Measurements from ENCODE around the gene ZEB2. TPM values are rescaled to one million over a fixed set of nuclear protein-coding genes. Genes with fewer than 3 reads are reported as not detected.

ZEB2 gene
- total and polyA plus RNA-seq, 2 donors (not counting 3 experiments of a cell fraction or from before 2014, with no cell fraction given) = 17.9 to 49.6 TPM

- Histone ChIP-seq H3K9me3 (replicated peaks; ENCODE audit: control insufficient read depth, insufficient read depth, low read length) (no peaks in the 10 kb centered on the region), H4K20me1 (replicated peaks; ENCODE audit: control insufficient read depth, extremely low read depth, insufficient read depth, low read length) (no peaks in the 10 kb centered on the region), H3K27me3 (ENCODE audit: control insufficient read depth in 2 of 2, insufficient read depth in 2 of 2, low read length in 2 of 2) (no peaks in the 10 kb centered on the region), H3K27ac (ENCODE audit: insufficient read depth, low read depth, low read length) (peak overlapping the region; percentile 76), H3K79me2 (ENCODE audit: control insufficient read depth, insufficient read depth, low read length) (peaks cover 2% of the 10 kb centered on the region), H3K9ac (replicated peaks; ENCODE audit: extremely low read depth, insufficient read depth, low read length) (peak overlapping the region; percentile 61), H3K4me3 (replicated peaks in 1 of 3; ENCODE audit: insufficient read depth in 1 of 3, low read depth in 1 of 3, low read length in 3 of 3) (no peak overlapping the region), H3K9me1 (replicated peaks; ENCODE audit: control insufficient read depth, extremely low read depth, insufficient read depth, low read length) (no peaks in the 10 kb centered on the region), H3K4me2 (ENCODE audit: insufficient read depth, low read length) (peak overlapping the region; percentile 39), H3K4me1 (ENCODE audit: control insufficient read depth, extremely low read depth, insufficient read depth, low read length) (peaks cover 16% of the 10 kb centered on the region), H3K36me3 (ENCODE audit: control insufficient read depth in 2 of 2, extremely low read depth in 1 of 2, insufficient read depth in 2 of 2, low read length in 2 of 2) (peaks cover 5% of the 10 kb centered on the region in 2 experiments), H2AFZ (ENCODE audit: low read depth, low read length) (no peak overlapping the region)
- POLR2A ChIA-PET = no interaction called here
- CTCF ChIA-PET = interaction anchor here (0.7 to 1.8 kb wide), 5 partner anchors 18 to 97 kb away, joined by 3 to 4 read pairs (median 3); no protein-coding TSS in a partner anchor
- TF ChIP-seq JUN (IDR thresholded peaks at IDR 0.05; ENCODE audit: borderline replicate concordance, insufficient read depth, insufficient read length, low read depth) (peak; percentile 85), CTCF (IDR thresholded peaks at IDR 0.05; ENCODE audit: extremely low read depth in 1 of 2, insufficient read depth in 1 of 2, low read depth in 1 of 2, low read length in 2 of 2) (no peak)
- dilution Hi-C loops (cut with MboI; ENCODE audit: extremely low pct_ligation_motif_present, low sequenced_read_pairs) = no loop called here
- DNase-seq (ENCODE audit: low read depth, low spot score) (peak; percentile 82), FAIRE-seq (no peak)
- intact Hi-C loops (cut with micrococcal nuclease) = loop anchor here (1.0 to 5.0 kb wide), 5 partner anchors 69 to 1325 kb away; a partner anchor contains a TSS
- BruUV-seq (replicated peaks) = no TSS peak
Observed at GRCh38 chr2:144426981-144427479, 92.9 kb downstream of the ZEB2 start.

GRCh38 chr2:144426355-144426754 is 93.6 kb downstream of the ZEB2 start:
- no peaks in the 10 kb centered on the region for H3K9me1 ChIP-seq (replicated peaks; ENCODE audit: control insufficient read depth, extremely low read depth, insufficient read depth, low read length)
- no peaks in the 10 kb centered on the region for H4K20me1 ChIP-seq (replicated peaks; ENCODE audit: control insufficient read depth, extremely low read depth, insufficient read depth, low read length)
- no peak for TF ChIP-seq CTCF (IDR thresholded peaks at IDR 0.05; ENCODE audit: extremely low read depth in 1 of 2, insufficient read depth in 1 of 2, low read depth in 1 of 2, low read length in 2 of 2)
- no peak for TF ChIP-seq FOS (IDR thresholded peaks at IDR 0.05; ENCODE audit: borderline replicate concordance, insufficient read depth, low read length)
- no peak for TF ChIP-seq EZH2 (IDR thresholded peaks at IDR 0.05; ENCODE audit: borderline replicate concordance, low read depth, low read length, severe bottlenecking)
- TF ChIP-seq MAX (IDR thresholded peaks at IDR 0.05; ENCODE audit: insufficient read depth, insufficient read length) = no peak
- TF ChIP-seq GATA2 (IDR thresholded peaks at IDR 0.05; ENCODE audit: insufficient read depth, insufficient read length, low read depth, low read length) = no peak
- TF ChIP-seq MYC (IDR thresholded peaks at IDR 0.05; ENCODE audit: low read depth, low read length) = no peak
- TF ChIP-seq POLR2A (IDR thresholded peaks at IDR 0.05; ENCODE audit: low read depth, low read length) = no peak
- TF ChIP-seq POLR2AphosphoS5 (IDR thresholded peaks at IDR 0.05; ENCODE audit: insufficient read depth, low read depth, low read length) = no peak
- no peak for TF ChIP-seq JUN (IDR thresholded peaks at IDR 0.05; ENCODE audit: borderline replicate concordance, insufficient read depth, insufficient read length, low read depth)
- DNase-seq (ENCODE audit: low read depth, low spot score) = no peak
- ChIA-PET POLR2A (no interaction called here), CTCF (interaction anchor here (1.8 kb wide), 1 partner anchor 23 kb away, joined by 4 read pairs; no protein-coding TSS in a partner anchor)
- FAIRE-seq = no peak
- intact Hi-C loops (cut with micrococcal nuclease) (loop anchor here (2.0 to 5.0 kb wide), 2 partner anchors 94 to 1326 kb away; a partner anchor contains a TSS), dilution Hi-C loops (cut with MboI; ENCODE audit: extremely low pct_ligation_motif_present, low sequenced_read_pairs) (no loop called here)
- H3K36me3 ChIP-seq (ENCODE audit: control insufficient read depth in 2 of 2, extremely low read depth in 1 of 2, insufficient read depth in 2 of 2, low read length in 2 of 2) = peaks cover 5% of the 10 kb centered on the region in 2 experiments
- peaks cover 2% of the 10 kb centered on the region for H3K79me2 ChIP-seq (ENCODE audit: control insufficient read depth, insufficient read depth, low read length)
- H3K4me3 ChIP-seq (replicated peaks in 1 of 3; ENCODE audit: insufficient read depth in 1 of 3, low read depth in 1 of 3, low read length in 3 of 3) = no peak overlapping the region
- H3K4me1 ChIP-seq (ENCODE audit: control insufficient read depth, extremely low read depth, insufficient read depth, low read length) = peaks cover 16% of the 10 kb centered on the region
- H3K4me2 ChIP-seq (ENCODE audit: insufficient read depth, low read length) = no peak overlapping the region
- no peak overlapping the region for H3K27ac ChIP-seq (ENCODE audit: insufficient read depth, low read depth, low read length)
- H3K9ac ChIP-seq (replicated peaks; ENCODE audit: extremely low read depth, insufficient read depth, low read length) = no peak overlapping the region
- no peak overlapping the region for H2AFZ ChIP-seq (ENCODE audit: low read depth, low read length)
- no peaks in the 10 kb centered on the region for H3K9me3 ChIP-seq (replicated peaks; ENCODE audit: control insufficient read depth, insufficient read depth, low read length)
- no peaks in the 10 kb centered on the region for H3K27me3 ChIP-seq (ENCODE audit: control insufficient read depth in 2 of 2, insufficient read depth in 2 of 2, low read length in 2 of 2)
- BruUV-seq (replicated peaks) = no TSS peak

All from endothelial cell of umbilical vein (primary cell).